Heart left ventricle (tissue), 16 donors: Measurements from ENCODE around the gene GCH1. TPM values are rescaled to one million over a fixed set of nuclear protein-coding genes. Genes with fewer than 3 reads are reported as not detected.

Source experiments
- ATAC-seq, 4 donors: fragments of 200-7000 bp; cut with Tn5 transposase; one replicate each; pipeline ENCODE4 v1.9.1; 2020 to 2022; ENCODE audit warnings: moderate library complexity in 4 of 4, mild to moderate bottlenecking in 3 of 4, moderate number of reproducible peaks in 1 of 4
- DNase-seq, 5 donors: peaks; one replicate each; pipeline ENCODE4 v3.0.0-alpha.2; 2020
- H3K27ac ChIP-seq, 12 donors: fragments of 200-600 bp; sonication (generic) in 4 of 12; one replicate each; pipeline versions ENCODE4 v1.5.0 to v1.8.0; 2016 to 2022; ENCODE audit warnings: mild to moderate bottlenecking in 2 of 12
- H3K27me3 ChIP-seq, 9 donors: fragments of 200-600 bp; sonication (generic) in 2 of 9; one replicate each; pipeline versions ENCODE4 v1.5.1 to v1.8.0; 2016 to 2022; ENCODE audit warnings: mild to moderate bottlenecking in 3 of 9
- H3K36me3 ChIP-seq, 9 donors: fragments of 200-600 bp; sonication (generic) in 2 of 9; one replicate each; pipeline versions ENCODE4 v1.5.0 to v1.8.0; 2018 to 2022; ENCODE audit warnings: mild to moderate bottlenecking in 2 of 9
- H3K4me1 ChIP-seq, 12 donors: fragments of 200-600 bp; sonication (generic) in 4 of 12; one replicate each; pipeline versions ENCODE4 v1.5.0 to v1.8.0; 2016 to 2022; ENCODE audit warnings: mild to moderate bottlenecking in 3 of 12
- H3K4me3 ChIP-seq, 12 donors: fragments of 200-600 bp; sonication (generic) in 4 of 12; one replicate each; pipeline versions ENCODE4 v1.5.0 to v1.8.0; 2017 to 2022; ENCODE audit warnings: mild to moderate bottlenecking in 9 of 12, moderate library complexity in 4 of 12
- H3K9me3 ChIP-seq, 12 donors: fragments of 200-600 bp; sonication (generic) in 4 of 12; one replicate each; pipeline versions ENCODE4 v1.5.0 to v1.8.0; 2016 to 2022; ENCODE audit warnings: mild to moderate bottlenecking in 1 of 12
- CTCF ChIP-seq, 12 donors: fragments of 200-600 bp; sonication (generic) in 4 of 12; IDR thresholded peaks; one replicate each; pipeline versions ENCODE4 v1.5.0 to v1.8.0; 2018 to 2022; ENCODE audit warnings: antibody characterized with exemption in 12 of 12, mild to moderate bottlenecking in 5 of 12
- POLR2A ChIP-seq, 2 donors: fragments of 450-650 bp; IDR thresholded peaks; one replicate each; pipeline ENCODE4 v1.6.1; 2017; ENCODE audit warnings: antibody characterized with exemption in 2 of 2, mild to moderate bottlenecking in 2 of 2, moderate library complexity in 2 of 2
- WGBS, 4 donors: extraction: QIAGEN DNeasy Blood & Tissue Kit in 2 of 4; methylation state at CpG; one replicate each; pipeline versions ENCODE4 v1.1.5 to v1.1.7; 2013 to 2018; 5-methylcytosine and 5-hydroxymethylcytosine counted together
- intact Hi-C, 10 donors: fragments of 100-400 bp; cut with DNase I; formaldehyde crosslinking; loops; one replicate each; pipeline versions ENCODE4 v1.11.1 to v1.14.2; 2022
- long read RNA-seq, 3 donors: library from polyadenylated mRNA; unstranded; transcript quantifications; one replicate each; pipeline ENCODE4 v2.0.0, GENCODE V29; 2020 to 2021
- polyA plus RNA-seq, 2 donors: library from polyadenylated mRNA; stranded (reverse); fragments of 200-250 nt; gene quantifications; one replicate each; pipeline ENCODE4 v1.2.3, GENCODE V29; 2013
- total RNA-seq, 9 donors: library from RNA; depleted of rRNA in 2 of 9; stranded (reverse); fragments of >200 nt in 2 of 9; fragmentation: NEBNext Ultra II Directional in 3 of 9; extraction: Animal tissue kit (Norgen Biotek cat#: 25700) in 3 of 9; gene quantifications; one replicate each; pipeline versions ENCODE4 v1.1.0 to v1.2.4, GENCODE V29; 2016 to 2023
- donor health status: ischemic (EF 13 %, LVEDD 7.1; RV severe dilation, severe dysfunction).
- donor health status: healthy with polysubstance abuse.
- donor health status: DM: no; HTN: yes; CAD: no.
- donor health status: DM: no; HTN: no; CAD: no.
- donor health status: ischemic (EF 25% LVEDD 6.9; RV normal size, moderate dysfunction).
- donor health status: ischemic (EF 25% LVEDD 5.7; RV mildly dilated, moderate dysfunction).
- donor health status: healthy.
- donor health status: DM: yes; HTN: yes; CAD: no.
- donor health status: ischemic (EF 35%, LVEDD 5.7; RV mildly dilated, moderate dysfunction).
- donor health status: nonischemic (EF 11% LVEDD 7.7; RV severe dilation, severe dysfunction).
- donor health status: DM: yes; HTN: yes; CAD: no.
- donor health status: PGD.
- donor health status: ischemic (EF 29% LVEDD 5.4; RV normal size, mild dysfunction).
- donor health status: nonischemic (EF 23%, LVEDD 6.1; RV moderate dilation, normal function).

The GCH1 gene
- total RNA-seq = 10 to 100 TPM in 1 of 9 donors, 1 to 10 TPM in 8; 1.6 to 13.8 (median 3.7) TPM
- 1 to 10 TPM; 1.9 to 2.7 TPM for polyA plus RNA-seq
- long read RNA-seq, donor 1, partial matches to known transcripts = 0 of 1 reads
- long read RNA-seq, donor 1, other reads (novel, unspliced or antisense) = 0 of 1 reads
- long read RNA-seq, donor 2, partial matches to known transcripts = 1 of 2 reads
- long read RNA-seq, donor 2, other reads (novel, unspliced or antisense) = 1 of 2 reads
- long read RNA-seq, donor 3, partial matches to known transcripts = 0 of 1 reads
- long read RNA-seq, donor 3, other reads (novel, unspliced or antisense) = 0 of 1 reads

GRCh38 chr14:54902521-54903420, at the start of gene GCH1:
Gene GCH1, minus strand, starts transcription at chr14:54902826. Its CDS starts 163 bp downstream, at chr14:54902663.
- Histone ChIP-seq H3K27ac (peak within 1 kb of the TSS; percentile 62 to 91 (median 82)), H3K4me1 (peaks cover 0 to 29% (median 1%) of the 10 kb centered on the region in 12 donors), H3K36me3 (no peaks in the 10 kb centered on the region), H3K9me3 (no peaks in the 10 kb centered on the region), H3K4me3 (peak within 1 kb of the TSS; percentile 61 to 97 (median 82)), H3K27me3 (no peaks in the 10 kb centered on the region)
- ATAC-seq = peak; percentile 85 to 97 (median 93)
- DNase-seq = peak; percentile 59 to 85 (median 76)
- TF ChIP-seq POLR2A (IDR thresholded peaks at IDR 0.05) (peak in 1 of 2 donors; percentile 78), CTCF (IDR thresholded peaks at IDR 0.05) (peak; percentile 36 to 75 (median 54))
- intact Hi-C loops = loop anchor here in 2 of 10 donors (5.0 kb wide), 3 partner anchors 90 to 335 kb away; partner anchors contain the start of gene SAMD4A (in 1 of the 2)
- 1 to 6% (median 2%) methylated on average over 16 to 83 of the region's 83 CpGs for WGBS, 4 donors

- Histone ChIP-seq H3K4me3 (no peak overlapping the region), H3K4me1 (no peaks in the 10 kb centered on the region), H3K27me3 (no peaks in the 10 kb centered on the region), H3K36me3 (no peaks in the 10 kb centered on the region), H3K27ac (no peak overlapping the region), H3K9me3 (peaks cover 0 to 6% (median 0%) of the 10 kb centered on the region in 12 donors)
- no peak for DNase-seq
- no peak for TF ChIP-seq CTCF (IDR thresholded peaks at IDR 0.05)
- TF ChIP-seq POLR2A (IDR thresholded peaks at IDR 0.05) = no peak
- WGBS, 4 donors = 97 to 99% (median 97%) methylated on average over 3 of the region's 3 CpGs
- intact Hi-C loops = no loop called here
- ATAC-seq = no peak
Measured at GRCh38 chr14:54947230-54947629, 44.6 kb upstream of the GCH1 start.

GRCh38 chr14:54946500-54946899, 43.9 kb upstream of the GCH1 start:
- no peak for TF ChIP-seq POLR2A (IDR thresholded peaks at IDR 0.05)
- no peak for TF ChIP-seq CTCF (IDR thresholded peaks at IDR 0.05)
- ATAC-seq (no peak), DNase-seq (no peak)
- Histone ChIP-seq H3K27me3 (no peaks in the 10 kb centered on the region), H3K27ac (no peak overlapping the region), H3K4me1 (no peaks in the 10 kb centered on the region), H3K36me3 (no peaks in the 10 kb centered on the region), H3K4me3 (no peak overlapping the region), H3K9me3 (peaks cover 0 to 6% (median 0%) of the 10 kb centered on the region in 12 donors)
- WGBS, 4 donors = 95 to 99% (median 97%) methylated on average over 4 of the region's 4 CpGs
- intact Hi-C loops = no loop called here
